HG03520 (cell line): ENCODE data around the gene MT1A.

Source experiments
- ATAC-seq: cut with Tn5 transposase; IDR thresholded peaks from one replicate; pipeline ENCODE4 v1.9.1; 2021; ENCODE audit warnings: mild to moderate bottlenecking, moderate library complexity; ENCODE audit not compliant: unreplicated experiment

The MT1A gene

GRCh38 chr16:56630134-56630533 lies 8.3 kb upstream of the MT1A start:
- ATAC-seq, result peak; percentile 85

DNA sequence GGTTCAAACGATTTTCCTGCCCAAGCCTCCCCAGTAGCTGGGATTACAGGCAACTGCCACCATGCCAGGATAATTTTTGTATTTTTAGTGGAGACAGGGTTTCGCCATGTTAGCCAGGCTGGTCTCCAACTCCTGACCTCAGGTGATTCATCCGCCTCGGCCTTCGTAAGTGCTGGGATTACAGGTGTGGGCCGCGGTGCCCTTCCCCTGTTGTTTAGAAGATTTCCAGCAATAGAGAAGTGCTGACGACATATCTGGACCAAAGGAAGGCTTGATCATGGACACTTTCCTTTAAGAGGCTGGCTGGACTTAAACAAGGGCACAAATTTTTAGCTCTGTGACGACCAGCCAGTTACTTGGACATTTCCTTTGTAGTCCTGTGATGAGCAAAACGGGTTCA lies 7.3 kb upstream of the MT1A start:
- no peak for ATAC-seq

DNA sequence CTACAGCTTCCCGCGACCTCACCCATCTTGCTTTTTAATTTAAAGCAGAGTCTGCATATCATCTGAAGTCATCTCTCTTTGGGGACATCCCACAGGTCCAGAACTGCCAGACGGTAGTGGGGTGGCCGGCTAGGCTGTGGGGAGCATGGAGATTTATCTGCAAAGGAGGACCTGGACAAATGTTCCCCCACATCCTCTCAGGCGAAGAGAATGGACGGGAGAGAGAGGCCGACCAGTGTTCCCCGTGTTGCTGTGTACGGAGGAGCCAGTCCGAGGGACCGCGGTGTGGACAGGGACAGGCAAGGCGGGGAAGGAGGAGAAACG lies 6.7 kb upstream of the MT1A start:
- no peak for ATAC-seq

GRCh38 chr16:56632156-56632847 lies 6.2 kb upstream of the MT1A start, which contains the start of gene MT1M:
TSS of gene MT1M (plus strand) at chr16:56632659. CDS start at chr16:56632732, 73 bp downstream.
- ATAC-seq, result no peak

- no peak for ATAC-seq
Observed at GRCh38 chr16:56632848-56633365, 5.6 kb upstream of the MT1A start.

DNA sequence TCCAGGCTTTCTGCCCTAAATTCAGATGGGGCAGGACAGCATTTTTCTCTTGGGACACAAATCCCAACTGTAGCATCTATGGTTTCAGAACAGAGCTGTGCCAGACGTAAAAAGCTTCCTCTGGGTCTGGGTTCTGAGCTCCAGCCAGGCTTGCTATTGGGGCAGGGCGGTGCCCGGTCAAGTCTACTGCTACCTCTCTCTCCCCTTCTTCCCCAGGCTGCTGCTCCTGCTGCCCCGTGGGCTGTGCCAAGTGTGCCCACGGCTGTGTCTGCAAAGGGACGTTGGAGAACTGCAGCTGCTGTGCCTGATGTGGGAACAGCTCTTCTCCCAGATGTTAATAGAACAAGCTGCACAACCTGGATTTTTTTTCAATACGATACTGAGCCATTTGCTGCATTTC lies 4.9 kb upstream of the MT1A start:
- no peak for ATAC-seq

DNA sequence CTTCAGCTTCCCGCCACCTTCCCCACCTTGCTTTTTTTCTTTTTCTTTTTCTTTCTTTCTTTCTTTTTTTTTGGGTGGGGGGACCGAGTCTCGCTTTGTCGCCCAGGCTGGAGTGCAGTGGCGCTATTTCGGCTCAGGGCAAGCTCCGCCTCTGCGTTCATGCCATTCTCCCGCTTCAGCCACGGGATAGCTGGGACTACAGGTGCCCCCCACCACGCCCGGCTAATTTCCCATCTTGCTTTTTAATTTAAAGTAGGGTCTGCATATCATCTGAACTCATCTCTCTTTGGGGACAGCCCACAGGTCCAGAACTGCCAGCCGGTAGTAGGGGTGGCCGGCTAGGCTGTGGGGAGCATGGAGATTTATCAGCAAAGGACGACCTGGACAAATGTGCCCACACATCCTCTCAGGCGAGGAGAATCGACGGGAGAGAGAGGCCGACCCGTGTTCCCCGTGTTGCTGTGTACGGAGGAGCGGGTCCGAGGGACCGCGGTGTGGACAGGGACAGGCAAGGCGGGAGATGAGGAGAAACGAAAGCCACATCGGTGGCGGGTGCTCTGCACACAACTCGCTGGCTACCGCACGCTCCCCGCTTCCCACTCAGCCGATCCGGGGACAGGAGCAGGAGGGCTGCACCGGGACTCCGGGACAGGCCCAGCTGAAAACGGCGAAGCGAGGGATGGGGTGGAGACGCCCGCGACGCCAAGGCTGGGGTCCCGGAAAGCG lies 3.6 kb upstream of the MT1A start:
- no peak for ATAC-seq

DNA sequence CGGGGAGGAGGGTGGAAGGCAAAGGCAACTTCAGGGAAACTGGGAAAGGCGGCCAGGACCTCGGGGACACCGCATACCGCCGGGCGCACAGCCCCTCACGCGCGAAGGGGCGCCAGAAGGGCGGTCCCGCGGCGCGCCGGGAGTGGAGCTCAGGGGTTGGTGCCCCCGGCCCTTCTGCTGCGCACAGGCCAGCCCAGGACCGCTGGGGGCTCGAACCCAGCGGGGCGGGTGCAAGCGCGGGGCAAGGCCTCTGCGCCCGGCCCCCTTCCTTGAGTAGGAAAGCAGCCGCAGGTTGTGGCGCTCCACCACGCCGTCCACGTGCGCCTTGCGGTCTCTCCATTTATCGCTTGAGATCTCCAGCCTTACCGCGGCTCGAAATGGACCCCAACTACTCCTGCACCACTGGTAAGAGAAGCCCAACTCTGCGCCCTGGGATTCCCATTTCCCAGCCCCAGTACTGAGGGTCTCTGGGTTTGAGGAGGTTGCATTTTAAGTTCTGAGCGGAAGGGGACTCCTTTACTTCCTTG lies 3.0 kb upstream of the MT1A start:
- no peak for ATAC-seq

DNA sequence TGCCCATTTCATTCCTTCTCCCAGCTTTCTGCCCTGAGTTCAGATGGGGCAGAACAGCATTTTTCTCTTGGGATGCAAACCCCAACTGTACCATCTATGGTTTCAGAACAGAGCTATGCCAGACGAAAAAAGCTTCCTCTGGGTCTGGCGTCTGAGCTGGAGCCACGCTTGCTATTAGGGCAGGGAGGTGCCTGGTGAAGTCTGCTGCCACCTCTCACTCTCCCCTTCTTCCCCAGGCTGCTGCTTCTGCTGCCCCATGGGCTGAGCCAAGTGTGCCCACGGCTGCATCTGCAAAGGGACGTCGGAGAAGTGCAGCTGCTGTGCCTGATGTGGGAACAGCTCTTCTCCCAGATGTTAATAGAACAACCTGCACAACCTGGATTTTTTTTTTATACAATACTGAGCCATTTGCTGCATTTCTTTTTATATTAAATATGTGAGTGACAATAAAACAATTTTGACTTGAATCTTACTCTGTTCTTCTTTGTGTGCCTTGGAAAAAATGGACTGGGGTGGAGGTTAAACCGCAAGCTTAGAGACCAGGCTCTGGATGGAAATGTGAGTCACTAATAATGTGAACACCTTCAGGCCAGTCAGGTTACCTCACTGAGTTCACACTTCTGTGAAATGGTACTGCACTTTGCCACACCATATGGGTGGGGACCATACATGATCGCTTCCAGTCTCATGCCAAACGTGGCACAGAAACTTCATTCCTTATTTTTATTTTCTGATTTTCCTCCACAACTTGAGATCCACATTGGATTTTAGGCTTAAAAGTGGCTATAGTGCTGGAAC lies 1.7 kb upstream of the MT1A start:
- ATAC-seq, result no peak

GRCh38 chr16:56639045-56639444 lies 579 bp downstream of the MT1A start:
- no peak for ATAC-seq

- ATAC-seq, result no peak
Observed at GRCh38 chr16:56640076-56640475, 1.6 kb downstream of the MT1A start.

- no peak for ATAC-seq
Observed at GRCh38 chr16:56641166-56641565, 2.7 kb downstream of the MT1A start.

DNA sequence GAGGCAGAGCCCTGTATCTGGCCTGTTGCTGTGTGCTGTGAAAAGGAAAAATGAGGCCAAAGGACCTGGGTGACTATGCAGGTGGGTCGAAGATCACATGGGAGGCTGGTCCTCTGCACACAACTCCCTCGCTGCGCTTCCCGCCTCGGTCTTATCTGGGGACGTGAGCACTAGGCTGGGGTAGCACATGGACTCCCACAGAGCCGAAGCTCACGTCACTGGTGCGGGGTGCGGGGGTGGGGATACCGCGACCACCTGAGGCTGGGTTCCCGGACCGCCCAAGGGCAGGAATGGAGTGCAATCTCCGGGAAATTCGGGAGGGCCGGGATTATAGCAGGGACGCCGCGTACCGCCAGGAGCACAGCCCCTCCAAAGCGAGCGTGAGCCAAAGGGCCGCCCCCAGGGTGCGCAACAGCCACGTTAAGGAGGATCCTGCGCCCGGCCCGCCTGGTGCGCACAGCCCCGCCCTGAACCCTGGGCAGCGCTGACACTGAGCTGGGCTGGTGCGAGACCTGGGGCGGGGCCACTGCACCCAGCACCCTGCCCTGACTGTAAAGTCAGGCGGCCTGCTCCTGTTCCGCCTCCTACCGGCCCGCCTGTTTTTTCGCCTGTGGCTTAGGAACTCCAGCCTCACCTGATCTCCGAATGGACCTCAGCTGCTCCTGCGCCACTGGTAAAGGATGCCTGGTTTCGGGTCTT lies 4.8 kb downstream of the MT1A start:
- ATAC-seq, result no peak

GRCh38 chr16:56643833-56644232 lies 5.4 kb downstream of the MT1A start:
- no peak for ATAC-seq

- no peak for ATAC-seq
Observed at GRCh38 chr16:56645311-56645710, 6.8 kb downstream of the MT1A start.

DNA sequence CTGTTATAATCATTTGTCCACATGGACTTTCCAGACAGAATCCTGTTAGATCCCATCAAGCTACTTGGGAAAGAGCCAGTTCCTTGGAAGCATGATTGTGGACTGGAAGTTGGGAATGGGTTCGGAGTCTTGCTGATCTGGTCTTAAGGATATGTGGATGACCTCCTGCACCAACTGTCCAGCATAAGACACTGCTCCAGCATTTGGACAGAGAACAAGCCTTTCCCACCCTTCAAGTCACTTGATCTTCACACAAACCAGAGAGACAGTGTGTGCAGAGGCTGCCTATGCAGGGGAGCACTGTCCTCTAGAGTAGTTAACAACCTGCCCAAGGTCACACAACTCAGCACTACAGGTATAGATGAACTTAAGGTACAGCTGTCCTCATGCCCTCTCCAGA lies 7.4 kb downstream of the MT1A start:
- no peak for ATAC-seq

DNA sequence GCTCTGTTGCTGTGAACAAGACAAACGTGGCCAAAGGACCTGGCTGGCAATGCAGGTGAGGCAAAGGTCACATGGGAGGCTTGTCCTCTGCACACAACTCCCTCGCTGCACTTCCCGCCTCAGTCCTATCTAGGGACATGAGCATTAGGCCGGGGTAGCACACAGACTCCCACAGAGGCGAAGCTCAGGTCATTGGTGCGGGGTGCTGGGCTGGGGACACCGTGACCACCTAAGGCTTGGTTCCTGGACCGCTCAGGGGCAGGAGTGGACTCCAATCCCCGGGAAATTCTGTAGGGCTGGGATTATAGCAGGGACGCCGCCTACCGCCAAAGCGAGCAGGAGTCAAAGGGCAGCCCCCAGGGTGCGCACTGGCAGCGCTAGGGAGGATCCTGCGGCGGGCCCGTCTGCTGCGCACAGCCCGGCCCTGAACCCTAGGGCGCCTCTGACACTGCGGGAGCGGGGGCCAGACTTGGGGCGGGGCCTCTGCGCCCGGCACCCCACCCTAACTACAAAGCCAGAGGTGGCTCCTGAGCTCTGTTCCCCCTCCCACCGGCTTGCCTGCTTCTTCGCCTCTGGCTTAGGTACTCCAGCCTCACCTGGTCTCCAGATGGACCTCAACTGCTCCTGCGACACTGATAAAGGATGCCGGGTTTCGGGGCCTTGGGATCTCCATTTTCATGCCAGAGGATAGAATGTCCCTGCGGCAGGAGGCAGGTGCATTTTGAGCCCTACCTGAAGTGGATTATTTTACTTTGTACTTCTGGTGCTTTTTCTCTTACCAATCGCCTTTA lies 9.4 kb downstream of the MT1A start:
- ATAC-seq, result no peak

GRCh38 chr16:56649271-56649670 lies 10.8 kb downstream of the MT1A start:
- no peak for ATAC-seq

GRCh38 chr16:56649820-56650219 lies 11.4 kb downstream of the MT1A start:
- no peak for ATAC-seq

DNA sequence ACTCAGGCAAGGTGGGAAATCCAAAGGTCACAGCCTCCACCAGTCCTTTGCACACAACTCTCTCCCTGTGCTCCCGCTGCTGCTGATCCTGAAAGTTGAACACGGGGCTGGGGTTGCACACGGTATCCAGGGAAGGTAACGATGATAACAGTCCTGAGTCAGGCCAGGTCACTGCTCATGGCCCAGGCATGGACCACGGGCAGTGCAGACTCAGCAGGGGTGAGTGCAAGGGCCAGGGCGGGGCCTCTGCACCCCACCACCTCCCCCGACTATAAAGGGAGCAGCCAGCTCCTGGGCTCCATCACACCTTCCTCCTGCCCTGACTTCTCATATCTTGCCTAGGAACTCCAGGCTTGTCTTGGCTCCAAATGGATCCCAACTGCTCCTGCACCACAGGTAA lies 13.1 kb downstream of the MT1A start, which contains the start of gene MT1B:
TSS of gene MT1B (plus strand) at position 301 of the 400 bp plus-strand sequence. CDS start at position 369, 68 bp downstream.
- no peak for ATAC-seq
